Thyroid gland (tissue), 4 donors: ENCODE data around the gene MARCKSL1.

Source experiments
- POLR2A ChIP-seq, 2 donors: fragments of 450-650 bp; IDR thresholded peaks; one replicate each; pipeline ENCODE4 v1.6.1; 2017; ENCODE audit warnings: antibody characterized with exemption in 2 of 2, mild to moderate bottlenecking in 2 of 2, moderate library complexity in 1 of 2
- TF ChIP-seq, protein P1 (sequence below), 6 experiments: fragments of 200-600 bp in 3 of 6; fragments of 450-650 bp in 3 of 6; sonication (generic) in 3 of 6; IDR thresholded peaks; one replicate each; pipeline ENCODE4 v1.5.1; 2016 to 2019; ENCODE audit warnings: antibody characterized with exemption in 6 of 6, mild to moderate bottlenecking in 2 of 6, inconsistent platforms in 1 of 6, moderate library complexity in 1 of 6

DNA sequence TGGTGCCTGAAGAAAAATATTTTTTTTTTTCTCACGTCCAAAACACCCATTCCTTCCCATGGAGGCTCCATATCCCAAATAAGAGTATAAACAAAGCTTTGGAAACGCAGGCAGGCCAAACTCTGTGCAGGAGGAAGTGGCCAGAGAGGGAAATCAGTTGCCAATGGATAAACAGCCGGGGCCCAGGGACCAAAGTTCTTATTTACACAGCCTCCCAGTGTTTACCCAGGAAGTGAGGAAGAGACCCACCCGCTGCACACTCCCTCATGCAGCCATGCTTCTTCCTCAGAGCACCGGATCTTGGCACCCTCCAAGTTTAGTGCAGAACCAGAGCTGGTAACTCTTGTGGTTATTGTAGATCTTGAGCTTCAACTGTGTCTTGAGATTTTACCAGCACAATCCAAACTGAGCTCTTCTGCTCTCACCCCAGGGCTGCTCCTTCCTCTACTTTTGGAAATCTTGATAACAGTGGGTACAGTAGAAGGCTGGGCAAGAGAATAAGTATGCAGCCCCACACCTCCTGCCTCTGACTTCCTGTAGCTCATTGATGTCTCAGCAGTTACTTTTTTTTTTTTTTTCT, 14.2 kb downstream of the MARCKSL1 start:
- no peak for TF ChIP-seq POLR2A (IDR thresholded peaks at IDR 0.05)
- TF ChIP-seq, protein P1, sequence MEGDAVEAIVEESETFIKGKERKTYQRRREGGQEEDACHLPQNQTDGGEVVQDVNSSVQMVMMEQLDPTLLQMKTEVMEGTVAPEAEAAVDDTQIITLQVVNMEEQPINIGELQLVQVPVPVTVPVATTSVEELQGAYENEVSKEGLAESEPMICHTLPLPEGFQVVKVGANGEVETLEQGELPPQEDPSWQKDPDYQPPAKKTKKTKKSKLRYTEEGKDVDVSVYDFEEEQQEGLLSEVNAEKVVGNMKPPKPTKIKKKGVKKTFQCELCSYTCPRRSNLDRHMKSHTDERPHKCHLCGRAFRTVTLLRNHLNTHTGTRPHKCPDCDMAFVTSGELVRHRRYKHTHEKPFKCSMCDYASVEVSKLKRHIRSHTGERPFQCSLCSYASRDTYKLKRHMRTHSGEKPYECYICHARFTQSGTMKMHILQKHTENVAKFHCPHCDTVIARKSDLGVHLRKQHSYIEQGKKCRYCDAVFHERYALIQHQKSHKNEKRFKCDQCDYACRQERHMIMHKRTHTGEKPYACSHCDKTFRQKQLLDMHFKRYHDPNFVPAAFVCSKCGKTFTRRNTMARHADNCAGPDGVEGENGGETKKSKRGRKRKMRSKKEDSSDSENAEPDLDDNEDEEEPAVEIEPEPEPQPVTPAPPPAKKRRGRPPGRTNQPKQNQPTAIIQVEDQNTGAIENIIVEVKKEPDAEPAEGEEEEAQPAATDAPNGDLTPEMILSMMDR (IDR thresholded peaks at IDR 0.05): no peak
